Calu3 (cell line): ENCODE measurements around the gene SLC22A5. TPM values are rescaled to one million over a fixed set of nuclear protein-coding genes. Genes with fewer than 3 reads are reported as not detected.

ENCODE experiments used
- BruUV-seq: library from RNA; stranded (reverse); fragments of 400-500 nt; replicated peaks from 2 replicates; lab custom pipeline; 2021; lab: Mats Ljungman, UMichigan
- CTCF ChIA-PET: fragments of 300-600 bp; sonication (Branson Sonifier 250); formaldehyde crosslinking; loops from one replicate; lab custom pipeline; 2022; ENCODE audit warnings: antibody characterized with exemption; lab: Charles Lee
- DNase-seq: peaks from one replicate; pipeline ENCODE4 v3.0.0; 2022
- H3K27ac Mint-ChIP-seq: one replicate; pipeline ENCODE4 v1.8.0; 2022; ENCODE audit warnings: mixed read lengths; ENCODE audit not compliant: unreplicated experiment
- H3K27me3 Mint-ChIP-seq: one replicate; pipeline ENCODE4 v1.8.0; 2022; ENCODE audit warnings: mixed read lengths; ENCODE audit not compliant: unreplicated experiment
- H3K36me3 Mint-ChIP-seq: one replicate; pipeline ENCODE4 v1.8.0; 2022; ENCODE audit warnings: mild to moderate bottlenecking, moderate library complexity, mixed read lengths; ENCODE audit not compliant: insufficient read depth, unreplicated experiment
- H3K4me1 Mint-ChIP-seq: one replicate; pipeline ENCODE4 v1.8.0; 2022; ENCODE audit warnings: mild to moderate bottlenecking, low read depth, mixed read lengths; ENCODE audit not compliant: unreplicated experiment
- H3K4me3 Mint-ChIP-seq: one replicate; pipeline ENCODE4 v1.8.0; 2022; ENCODE audit warnings: mild to moderate bottlenecking, low read depth, moderate library complexity, mixed read lengths; ENCODE audit not compliant: unreplicated experiment
- H3K9me3 Mint-ChIP-seq: one replicate; pipeline ENCODE4 v1.8.0; 2022; ENCODE audit warnings: low read depth, mixed read lengths; ENCODE audit not compliant: unreplicated experiment
- CTCF ChIP-seq: fragments of 200-600 bp; IDR thresholded peaks from one replicate; pipeline ENCODE4 v1.8.0; 2022; ENCODE audit warnings: antibody characterized with exemption; ENCODE audit not compliant: unreplicated experiment
- intact Hi-C: fragments of 100-400 bp; cut with micrococcal nuclease; formaldehyde crosslinking; loops from one replicate; pipeline ENCODE4 v1.10.0; 2022; ENCODE audit not compliant: unreplicated experiment
- total RNA-seq: library from RNA; stranded (reverse); gene quantifications from 2 replicates; pipeline ENCODE4 v1.2.3, GENCODE V29; 2022

Gene SLC22A5
- total RNA-seq, 1 experiment from 2014 or later: 24.6 TPM

- H3K27me3 Mint-ChIP-seq: no peaks in the 10 kb centered on the region
- no peak for TF ChIP-seq CTCF
- no peak overlapping the region for H3K27ac Mint-ChIP-seq
- H3K4me1 Mint-ChIP-seq: peaks cover 8% of the 10 kb centered on the region
- no peak for DNase-seq
- no peak overlapping the region for H3K4me3 Mint-ChIP-seq
- no peaks in the 10 kb centered on the region for H3K9me3 Mint-ChIP-seq
- CTCF ChIA-PET: interaction anchor here (0.6 kb wide), 1 partner anchor 1074 kb away, joined by 5 read pairs; no protein-coding TSS in a partner anchor
- intact Hi-C loops: no loop called here
- no peaks in the 10 kb centered on the region for H3K36me3 Mint-ChIP-seq
- no TSS peak for BruUV-seq
Observed at GRCh38 chr5:132323202-132323601, 46.3 kb upstream of the SLC22A5 start.

- Mint-ChIP-seq H3K9me3 (no peaks in the 10 kb centered on the region), H3K4me3 (no peak overlapping the region), H3K27me3 (no peaks in the 10 kb centered on the region), H3K27ac (no peak overlapping the region), H3K36me3 (peaks cover 6% of the 10 kb centered on the region), H3K4me1 (peaks cover 8% of the 10 kb centered on the region)
- DNase-seq: no peak
- no peak for TF ChIP-seq CTCF
- no TSS peak for BruUV-seq
- CTCF ChIA-PET: interaction anchor here (0.7 to 1.0 kb wide), 2 partner anchors 10 to 31 kb away, joined by 3 read pairs; partner anchors contain the start of gene SLC22A4
- intact Hi-C loops: loop anchor here (5.0 kb wide), 1 partner anchor 37 kb away; no protein-coding TSS in a partner anchor
Observed at GRCh38 chr5:132325691-132326090, 43.8 kb upstream of the SLC22A5 start.

GRCh38 chr5:132327252-132327955, 42.1 kb upstream of the SLC22A5 start:
- no TSS peak for BruUV-seq
- CTCF ChIA-PET: no interaction called here
- Mint-ChIP-seq H3K4me1 (peaks cover 8% of the 10 kb centered on the region), H3K36me3 (peaks cover 6% of the 10 kb centered on the region), H3K27me3 (no peaks in the 10 kb centered on the region), H3K27ac (no peak overlapping the region), H3K9me3 (no peaks in the 10 kb centered on the region), H3K4me3 (no peak overlapping the region)
- no peak for DNase-seq
- no peak for TF ChIP-seq CTCF
- intact Hi-C loops: loop anchor here (5.0 kb wide), 1 partner anchor 35 kb away; no protein-coding TSS in a partner anchor

GRCh38 chr5:132334812-132335211, 34.7 kb upstream of the SLC22A5 start:
- intact Hi-C loops: no loop called here
- peaks cover 6% of the 10 kb centered on the region for H3K36me3 Mint-ChIP-seq
- CTCF ChIA-PET: interaction anchor here (2.3 kb wide), 1 partner anchor 41 kb away, joined by 10 read pairs; the partner anchor contains the start of gene SLC22A4
- BruUV-seq: no TSS peak
- no peak for DNase-seq
- no peak overlapping the region for H3K4me3 Mint-ChIP-seq
- no peak for TF ChIP-seq CTCF
- H3K27ac Mint-ChIP-seq: peak overlapping the region; percentile 21
- no peaks in the 10 kb centered on the region for H3K27me3 Mint-ChIP-seq
- H3K4me1 Mint-ChIP-seq: peaks cover 22% of the 10 kb centered on the region
- no peaks in the 10 kb centered on the region for H3K9me3 Mint-ChIP-seq
